Activated CD4-positive, alpha-beta T cell treated with anti-CD3 and anti-CD28 coated beads for 1 hour (primary cell): ENCODE results near the gene AKAP12.

Experiments
- DNase-seq: peaks from one replicate; pipeline ENCODE4 v3.0.0-alpha.2; 2020

AKAP12 gene

GRCh38 chr6:151239603-151240035 is at the start of gene AKAP12:
AKAP12 (plus strand) TSS chr6:151239967; CDS start chr6:151240563, 596 bp downstream.
- no peak for DNase-seq

- no peak for DNase-seq
Measured at GRCh38 chr6:151191527-151191926, 48.2 kb upstream of the AKAP12 start.

- no peak for DNase-seq
Measured at GRCh38 chr6:151196555-151196954, 43.2 kb upstream of the AKAP12 start.

- no peak for DNase-seq
Measured at GRCh38 chr6:151197556-151197955, 42.2 kb upstream of the AKAP12 start.

GRCh38 chr6:151199991-151200390 is 39.8 kb upstream of the AKAP12 start:
- DNase-seq = no peak

- no peak for DNase-seq
Measured at GRCh38 chr6:151205721-151206600, 33.8 kb upstream of the AKAP12 start.

GRCh38 chr6:151207674-151208073 is 32.1 kb upstream of the AKAP12 start:
- no peak for DNase-seq

GRCh38 chr6:151209071-151209831 is 30.5 kb upstream of the AKAP12 start:
- no peak for DNase-seq

GRCh38 chr6:151211075-151211474 is 28.7 kb upstream of the AKAP12 start:
- no peak for DNase-seq

GRCh38 chr6:151213352-151213751 is 26.4 kb upstream of the AKAP12 start:
- DNase-seq = no peak

GRCh38 chr6:151215999-151216398 is 23.8 kb upstream of the AKAP12 start:
- DNase-seq = no peak

- DNase-seq = no peak
Measured at GRCh38 chr6:151216804-151217203, 23.0 kb upstream of the AKAP12 start.

GRCh38 chr6:151219192-151219591 is 20.6 kb upstream of the AKAP12 start:
- no peak for DNase-seq

GRCh38 chr6:151224076-151224475 is 15.7 kb upstream of the AKAP12 start:
- no peak for DNase-seq

GRCh38 chr6:151225919-151226318 is 13.8 kb upstream of the AKAP12 start:
- no peak for DNase-seq

GRCh38 chr6:151228788-151229400 is 10.9 kb upstream of the AKAP12 start:
- DNase-seq = no peak

- no peak for DNase-seq
Measured at GRCh38 chr6:151229401-151230276, 10.1 kb upstream of the AKAP12 start.

- DNase-seq = no peak
Measured at GRCh38 chr6:151230277-151230577, 9.5 kb upstream of the AKAP12 start.

GRCh38 chr6:151232899-151233298 is 6.9 kb upstream of the AKAP12 start:
- no peak for DNase-seq

GRCh38 chr6:151233731-151234130 is 6.0 kb upstream of the AKAP12 start:
- no peak for DNase-seq

- no peak for DNase-seq
Measured at GRCh38 chr6:151236668-151237401, 2.9 kb upstream of the AKAP12 start.
